ENCODE results near the gene ORMDL3. TPM values are rescaled to one million over a fixed set of nuclear protein-coding genes. Genes with fewer than 3 reads are reported as not detected.
"Not testable (repeated sequence)": the region's sequence is repeated elsewhere in the genome, so short reads cannot be mapped to it uniquely, and the experiment has no call there.

Gene ORMDL3
- polyA plus RNA-seq, 2 of the 4 experiments (the other 2 are of a cell fraction) = 26.9 to 52.1 TPM

- Histone ChIP-seq H3K9me3 (no peaks in the 10 kb centered on the region), H3K4me2 (no peak overlapping the region), H3K27ac (no peak overlapping the region), H3K4me1 (no peaks in the 10 kb centered on the region), H3K4me3 (no peak overlapping the region)
- no peak for DNase-seq (ENCODE audit: low read depth in 1 of 2, low spot score in 1 of 2)
- no peak for TF ChIP-seq CEBPB (IDR thresholded peaks at IDR 0.05)
- TF ChIP-seq RAD21 (conservative IDR thresholded peaks at IDR 0.05 in 1 of 2, IDR thresholded peaks at IDR 0.05 in 1 of 2) = no peak
- TF ChIP-seq NPAS2 (CRISPR knock-in tag; IDR thresholded peaks at IDR 0.05; ENCODE audit: borderline replicate concordance) = no peak
- ChIA-PET POLR2A (no interaction called here), CTCF (interaction anchor here (1.4 to 2.1 kb wide), 2 partner anchors 8 to 266 kb away, joined by 5 to 7 read pairs; no protein-coding TSS in a partner anchor)
- FAIRE-seq = peak; percentile 43
- WGBS (ENCODE audit: missing lambda C conversion rate) = 11% methylated on average over 2 of the region's 2 CpGs
- ATAC-seq = no peak
Measured at GRCh38 chr17:39889200-39889599, 38.2 kb downstream of the ORMDL3 start.

GRCh38 chr17:39887078-39887477, 40.3 kb downstream of the ORMDL3 start:
- Histone ChIP-seq H3K9me3 (no peaks in the 10 kb centered on the region), H3K27ac (no peak overlapping the region), H3K4me2 (no peak overlapping the region), H3K4me1 (no peaks in the 10 kb centered on the region), H3K4me3 (no peak overlapping the region)
- FAIRE-seq (no peak), DNase-seq (ENCODE audit: low read depth in 1 of 2, low spot score in 1 of 2) (no peak), ATAC-seq (no peak)
- ChIA-PET POLR2A (no interaction called here), CTCF (interaction anchor here (1.2 to 2.0 kb wide), 2 partner anchors 9 to 24 kb away, joined by 3 to 8 read pairs; no protein-coding TSS in a partner anchor)
- TF ChIP-seq RCOR1 (IDR thresholded peaks at IDR 0.05; ENCODE audit: low read depth, low read length) = no peak
- no peak for TF ChIP-seq POLR2AphosphoS2 (conservative IDR thresholded peaks at IDR 0.05; ENCODE audit: low read length)

GRCh38 chr17:39886102-39886501, 41.3 kb downstream of the ORMDL3 start:
- H3K9me3 ChIP-seq; ATAC-seq; H3K4me1 ChIP-seq; DNase-seq (ENCODE audit: low read depth in 1 of 2, low spot score in 1 of 2); H3K27ac ChIP-seq; FAIRE-seq; POLR2A ChIA-PET; H3K4me2 ChIP-seq; H3K4me3 ChIP-seq: not testable (repeated sequence)
- CTCF ChIA-PET = interaction anchor here (0.6 to 2.0 kb wide), 2 partner anchors 10 to 40 kb away, joined by 4 to 8 read pairs; no protein-coding TSS in a partner anchor
- WGBS (ENCODE audit: missing lambda C conversion rate) = 19% methylated on average over 5 of the region's 5 CpGs

- Histone ChIP-seq H3K4me1 (no peaks in the 10 kb centered on the region), H3K9me3 (no peaks in the 10 kb centered on the region), H3K27ac (no peak overlapping the region), H3K4me3 (no peak overlapping the region), H3K4me2 (no peak overlapping the region)
- ATAC-seq = no peak
- FAIRE-seq = peak; percentile 61
- POLR2A ChIA-PET = interaction anchor here (1.0 kb wide), 1 partner anchor 108 kb away, joined by 5 read pairs; the partner anchor contains the start of gene PSMD3
- 73% methylated on average over 2 of the region's 2 CpGs for WGBS (ENCODE audit: missing lambda C conversion rate)
- no peak for DNase-seq (ENCODE audit: low read depth in 1 of 2, low spot score in 1 of 2)
- CTCF ChIA-PET = interaction anchor here (0.6 to 1.8 kb wide), 8 partner anchors 11 to 238 kb away, joined by 3 to 6 read pairs (median 4); partner anchors contain the start of gene PSMD3
- TF ChIP-seq CTCF (IDR thresholded peaks at IDR 0.05) (peak; percentile 24; the same call in 1 of the 3 replicates), MAZ (IDR thresholded peaks at IDR 0.05; ENCODE audit: borderline replicate concordance, low read depth, low read length) (no peak), NFE2L2 (conservative IDR thresholded peaks at IDR 0.05; ENCODE audit: low read length) (no peak), TFCP2L1 (CRISPR knock-in tag; IDR thresholded peaks at IDR 0.05) (no peak), RAD21 (conservative IDR thresholded peaks at IDR 0.05 in 1 of 2, IDR thresholded peaks at IDR 0.05 in 1 of 2) (peak; percentile 24 to 32; a peak in 3 of 5 replicates), HES2 (IDR thresholded peaks at IDR 0.05) (no peak), RFX5 (IDR thresholded peaks at IDR 0.05) (no peak), ZFP36 (IDR thresholded peaks at IDR 0.05; ENCODE audit: borderline replicate concordance, partially characterized antibody) (no peak), POLR2A (IDR thresholded peaks at IDR 0.05; ENCODE audit: low read length) (no peak), RARB (CRISPR knock-in tag; IDR thresholded peaks at IDR 0.05) (no peak), FOXS1 (CRISPR knock-in tag; IDR thresholded peaks at IDR 0.05) (no peak), USF2 (IDR thresholded peaks at IDR 0.05) (no peak)
- TF ChIP-seq, protein P1, sequence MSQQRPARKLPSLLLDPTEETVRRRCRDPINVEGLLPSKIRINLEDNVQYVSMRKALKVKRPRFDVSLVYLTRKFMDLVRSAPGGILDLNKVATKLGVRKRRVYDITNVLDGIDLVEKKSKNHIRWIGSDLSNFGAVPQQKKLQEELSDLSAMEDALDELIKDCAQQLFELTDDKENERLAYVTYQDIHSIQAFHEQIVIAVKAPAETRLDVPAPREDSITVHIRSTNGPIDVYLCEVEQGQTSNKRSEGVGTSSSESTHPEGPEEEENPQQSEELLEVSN (IDR thresholded peaks at IDR 0.05; ENCODE audit: borderline replicate concordance, low read depth) = no peak
- TF ChIP-seq, protein P2, sequence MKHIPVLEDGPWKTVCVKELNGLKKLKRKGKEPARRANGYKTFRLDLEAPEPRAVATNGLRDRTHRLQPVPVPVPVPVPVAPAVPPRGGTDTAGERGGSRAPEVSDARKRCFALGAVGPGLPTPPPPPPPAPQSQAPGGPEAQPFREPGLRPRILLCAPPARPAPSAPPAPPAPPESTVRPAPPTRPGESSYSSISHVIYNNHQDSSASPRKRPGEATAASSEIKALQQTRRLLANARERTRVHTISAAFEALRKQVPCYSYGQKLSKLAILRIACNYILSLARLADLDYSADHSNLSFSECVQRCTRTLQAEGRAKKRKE (CRISPR knock-in tag; IDR thresholded peaks at IDR 0.05; ENCODE audit: low read depth) = no peak
Measured at GRCh38 chr17:39872751-39873150, 54.6 kb downstream of the ORMDL3 start.

Measured in A549 (cell line).